Liver (tissue), 3 donors: ENCODE results near the gene DEDD.

Experiments
- SP1 ChIP-seq: IDR thresholded peaks from 2 replicates; pipeline ENCODE4 v1.6.1; 2018; ENCODE audit warnings: antibody characterized with exemption, mild to moderate bottlenecking
- TAF1 ChIP-seq: conservative IDR thresholded peaks from 2 replicates; pipeline ENCODE4 v1.6.1; 2016; ENCODE audit warnings: antibody characterized with exemption, mild to moderate bottlenecking
- YY1 ChIP-seq: IDR thresholded peaks from 2 replicates; pipeline ENCODE4 v1.6.1; 2016; ENCODE audit warnings: antibody characterized with exemption, mild to moderate bottlenecking
- TF ChIP-seq, protein P1 (sequence below): fragments of 150-350 bp; IDR thresholded peaks from 2 replicates; pipeline ENCODE4 v1.5.1; 2017; ENCODE audit warnings: improper control_type of control experiment, low read depth, low read length; ENCODE audit not compliant: missing input control
- TF ChIP-seq, protein P2 (sequence below): IDR thresholded peaks from 2 replicates; pipeline ENCODE4 v1.6.1; 2016; ENCODE audit warnings: antibody characterized with exemption
- donor health status: healthy.
- donor health status: healthy.

DNA sequence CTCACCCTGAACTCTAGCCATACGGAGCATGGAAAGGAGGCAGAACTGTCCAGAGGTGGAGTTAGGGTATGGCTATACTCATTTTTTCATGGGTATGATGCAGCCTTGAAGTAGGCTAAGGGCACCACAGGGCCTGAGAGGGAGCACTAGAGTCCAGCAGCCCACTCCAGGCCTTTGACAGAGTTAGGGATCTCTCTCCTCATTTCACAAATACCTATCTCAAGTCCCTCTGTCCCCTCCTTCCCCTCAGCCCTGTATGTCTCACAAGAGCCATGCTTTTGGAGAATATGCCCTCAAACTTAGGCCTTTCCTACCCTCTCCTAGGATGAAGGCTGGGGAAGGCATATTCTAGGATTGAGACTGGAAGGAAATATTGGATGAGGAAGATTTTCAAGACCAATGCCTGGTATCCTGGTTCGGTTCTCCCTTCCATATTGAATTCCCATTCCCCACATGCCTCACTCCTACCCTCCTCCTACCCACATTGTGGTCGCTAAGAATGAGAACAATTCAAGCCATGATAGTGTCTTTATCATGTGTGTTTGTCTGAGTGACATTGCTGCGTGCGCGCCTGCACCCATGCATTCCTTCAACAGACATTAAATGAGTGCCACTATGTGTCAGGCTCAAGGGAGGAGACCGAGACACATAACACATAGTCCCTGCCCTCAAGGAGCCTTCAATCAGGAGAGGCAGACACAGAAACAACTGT is 40.5 kb downstream of the DEDD start:
- TF ChIP-seq TAF1: no peak
- TF ChIP-seq, protein P1, sequence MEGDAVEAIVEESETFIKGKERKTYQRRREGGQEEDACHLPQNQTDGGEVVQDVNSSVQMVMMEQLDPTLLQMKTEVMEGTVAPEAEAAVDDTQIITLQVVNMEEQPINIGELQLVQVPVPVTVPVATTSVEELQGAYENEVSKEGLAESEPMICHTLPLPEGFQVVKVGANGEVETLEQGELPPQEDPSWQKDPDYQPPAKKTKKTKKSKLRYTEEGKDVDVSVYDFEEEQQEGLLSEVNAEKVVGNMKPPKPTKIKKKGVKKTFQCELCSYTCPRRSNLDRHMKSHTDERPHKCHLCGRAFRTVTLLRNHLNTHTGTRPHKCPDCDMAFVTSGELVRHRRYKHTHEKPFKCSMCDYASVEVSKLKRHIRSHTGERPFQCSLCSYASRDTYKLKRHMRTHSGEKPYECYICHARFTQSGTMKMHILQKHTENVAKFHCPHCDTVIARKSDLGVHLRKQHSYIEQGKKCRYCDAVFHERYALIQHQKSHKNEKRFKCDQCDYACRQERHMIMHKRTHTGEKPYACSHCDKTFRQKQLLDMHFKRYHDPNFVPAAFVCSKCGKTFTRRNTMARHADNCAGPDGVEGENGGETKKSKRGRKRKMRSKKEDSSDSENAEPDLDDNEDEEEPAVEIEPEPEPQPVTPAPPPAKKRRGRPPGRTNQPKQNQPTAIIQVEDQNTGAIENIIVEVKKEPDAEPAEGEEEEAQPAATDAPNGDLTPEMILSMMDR: no peak
- no peak for TF ChIP-seq SP1
- TF ChIP-seq, protein P2, sequence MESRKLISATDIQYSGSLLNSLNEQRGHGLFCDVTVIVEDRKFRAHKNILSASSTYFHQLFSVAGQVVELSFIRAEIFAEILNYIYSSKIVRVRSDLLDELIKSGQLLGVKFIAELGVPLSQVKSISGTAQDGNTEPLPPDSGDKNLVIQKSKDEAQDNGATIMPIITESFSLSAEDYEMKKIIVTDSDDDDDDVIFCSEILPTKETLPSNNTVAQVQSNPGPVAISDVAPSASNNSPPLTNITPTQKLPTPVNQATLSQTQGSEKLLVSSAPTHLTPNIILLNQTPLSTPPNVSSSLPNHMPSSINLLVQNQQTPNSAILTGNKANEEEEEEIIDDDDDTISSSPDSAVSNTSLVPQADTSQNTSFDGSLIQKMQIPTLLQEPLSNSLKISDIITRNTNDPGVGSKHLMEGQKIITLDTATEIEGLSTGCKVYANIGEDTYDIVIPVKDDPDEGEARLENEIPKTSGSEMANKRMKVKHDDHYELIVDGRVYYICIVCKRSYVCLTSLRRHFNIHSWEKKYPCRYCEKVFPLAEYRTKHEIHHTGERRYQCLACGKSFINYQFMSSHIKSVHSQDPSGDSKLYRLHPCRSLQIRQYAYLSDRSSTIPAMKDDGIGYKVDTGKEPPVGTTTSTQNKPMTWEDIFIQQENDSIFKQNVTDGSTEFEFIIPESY: no peak
- no peak for TF ChIP-seq YY1
